Measurements from ENCODE around the gene RNF13.

DNA sequence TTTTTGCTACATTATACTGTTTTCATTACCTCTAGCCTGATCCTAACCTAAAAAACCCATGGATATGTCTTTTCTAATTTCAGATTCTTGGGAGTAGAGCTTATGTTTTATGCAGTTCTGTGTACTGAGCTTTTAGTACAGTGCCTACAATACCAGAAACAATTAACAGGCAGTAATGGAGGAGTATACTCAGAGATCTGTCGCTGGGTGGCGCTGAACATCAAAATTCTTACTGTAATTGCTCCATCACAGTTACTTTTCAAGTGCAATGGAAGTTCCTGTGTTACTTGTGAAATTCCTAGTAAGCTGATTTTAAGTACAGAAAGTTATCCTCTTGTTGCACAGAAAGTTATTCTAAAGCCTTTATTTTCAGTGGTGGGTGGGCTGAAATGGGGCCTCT is 66.9 kb downstream of the RNF13 start:
- TF ChIP-seq, protein P1, sequence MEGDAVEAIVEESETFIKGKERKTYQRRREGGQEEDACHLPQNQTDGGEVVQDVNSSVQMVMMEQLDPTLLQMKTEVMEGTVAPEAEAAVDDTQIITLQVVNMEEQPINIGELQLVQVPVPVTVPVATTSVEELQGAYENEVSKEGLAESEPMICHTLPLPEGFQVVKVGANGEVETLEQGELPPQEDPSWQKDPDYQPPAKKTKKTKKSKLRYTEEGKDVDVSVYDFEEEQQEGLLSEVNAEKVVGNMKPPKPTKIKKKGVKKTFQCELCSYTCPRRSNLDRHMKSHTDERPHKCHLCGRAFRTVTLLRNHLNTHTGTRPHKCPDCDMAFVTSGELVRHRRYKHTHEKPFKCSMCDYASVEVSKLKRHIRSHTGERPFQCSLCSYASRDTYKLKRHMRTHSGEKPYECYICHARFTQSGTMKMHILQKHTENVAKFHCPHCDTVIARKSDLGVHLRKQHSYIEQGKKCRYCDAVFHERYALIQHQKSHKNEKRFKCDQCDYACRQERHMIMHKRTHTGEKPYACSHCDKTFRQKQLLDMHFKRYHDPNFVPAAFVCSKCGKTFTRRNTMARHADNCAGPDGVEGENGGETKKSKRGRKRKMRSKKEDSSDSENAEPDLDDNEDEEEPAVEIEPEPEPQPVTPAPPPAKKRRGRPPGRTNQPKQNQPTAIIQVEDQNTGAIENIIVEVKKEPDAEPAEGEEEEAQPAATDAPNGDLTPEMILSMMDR (IDR thresholded peaks at IDR 0.05; ENCODE audit: insufficient read depth, low read length): peak; percentile 52
- TF ChIP-seq POLR2AphosphoS5 (IDR thresholded peaks at IDR 0.05; ENCODE audit: low read depth): no peak

Data from HL-60 (cell line).